GM18505 (cell line): Measurements from ENCODE around the gene CACNA1S.

ENCODE experiments used
- ATAC-seq: cut with Tn5 transposase; IDR thresholded peaks from one replicate; pipeline ENCODE4 v1.9.1; 2021; ENCODE audit not compliant: unreplicated experiment
- POLR2A ChIP-seq: IDR thresholded peaks from 4 replicates; pipeline ENCODE4 v1.6.1; 2011; ENCODE audit warnings: borderline replicate concordance; ENCODE audit not compliant: insufficient read depth, insufficient read length; ENCODE audit errors: extremely low read depth

The CACNA1S gene

DNA sequence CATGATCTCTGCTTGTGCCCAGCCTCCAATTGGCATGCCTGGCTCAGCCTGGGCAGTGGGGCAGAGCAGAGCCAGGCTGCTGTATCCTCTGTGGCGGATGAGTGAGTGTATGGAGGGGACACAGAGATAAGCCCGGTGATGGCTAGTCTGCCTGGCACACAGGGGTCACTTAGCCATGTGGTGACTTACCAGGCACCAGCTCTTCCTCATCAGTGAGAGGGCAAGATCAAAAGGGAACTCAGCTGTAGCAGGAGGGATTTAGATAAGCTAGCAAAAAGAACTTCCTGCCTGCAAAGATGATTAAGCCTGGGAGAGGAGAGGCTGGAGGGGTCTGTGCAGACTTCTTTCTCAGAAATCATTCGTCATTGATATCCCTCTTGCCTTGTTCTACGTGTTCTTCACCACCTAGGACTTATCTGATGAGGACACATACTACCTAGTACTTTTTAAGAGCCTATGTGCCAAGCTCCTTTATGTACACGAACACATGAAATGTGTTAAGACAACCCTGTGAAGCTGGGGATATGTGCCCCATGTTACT lies 96.6 kb downstream of the CACNA1S start:
- no peak for TF ChIP-seq POLR2A
- ATAC-seq = no peak

- ATAC-seq = no peak
- TF ChIP-seq POLR2A = no peak
These were observed 97.4 kb downstream of the CACNA1S start for GRCh38 chr1:201014816-201015200.

- ATAC-seq = no peak
- TF ChIP-seq POLR2A = no peak
These were observed 98.0 kb downstream of the CACNA1S start for GRCh38 chr1:201013991-201014815.

- TF ChIP-seq POLR2A = no peak
- ATAC-seq = no peak
These were observed 99.2 kb downstream of the CACNA1S start for GRCh38 chr1:201013031-201013485.

DNA sequence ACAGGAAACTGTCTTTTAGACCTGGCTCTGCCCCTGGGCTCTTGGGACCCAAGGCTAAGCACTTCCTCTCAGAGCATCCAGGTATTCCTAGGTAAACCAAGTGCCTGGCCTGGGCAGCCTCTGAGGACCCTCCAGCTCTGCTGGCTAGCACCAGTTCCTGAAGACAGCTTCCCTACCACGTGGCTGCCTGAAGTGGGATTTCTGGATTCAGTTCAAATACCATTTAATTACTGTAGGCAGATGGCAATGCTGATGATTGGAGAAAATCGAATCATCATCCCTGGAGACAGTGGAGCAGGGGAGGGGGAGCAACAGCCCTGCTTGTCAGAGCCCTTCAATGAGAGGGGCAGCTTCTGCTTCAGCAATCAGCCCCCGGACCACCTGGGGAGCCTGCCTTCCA lies 100.6 kb downstream of the CACNA1S start:
- no peak for ATAC-seq
- no peak for TF ChIP-seq POLR2A

GRCh38 chr1:201009962-201010645 lies 102.1 kb downstream of the CACNA1S start:
- no peak for ATAC-seq
- no peak for TF ChIP-seq POLR2A

GRCh38 chr1:201008666-201009360 lies 103.4 kb downstream of the CACNA1S start:
- no peak for TF ChIP-seq POLR2A
- no peak for ATAC-seq

GRCh38 chr1:201007481-201007880 lies 104.7 kb downstream of the CACNA1S start:
- no peak for TF ChIP-seq POLR2A
- ATAC-seq = no peak

GRCh38 chr1:201006450-201006849 lies 105.8 kb downstream of the CACNA1S start:
- ATAC-seq = no peak
- no peak for TF ChIP-seq POLR2A

DNA sequence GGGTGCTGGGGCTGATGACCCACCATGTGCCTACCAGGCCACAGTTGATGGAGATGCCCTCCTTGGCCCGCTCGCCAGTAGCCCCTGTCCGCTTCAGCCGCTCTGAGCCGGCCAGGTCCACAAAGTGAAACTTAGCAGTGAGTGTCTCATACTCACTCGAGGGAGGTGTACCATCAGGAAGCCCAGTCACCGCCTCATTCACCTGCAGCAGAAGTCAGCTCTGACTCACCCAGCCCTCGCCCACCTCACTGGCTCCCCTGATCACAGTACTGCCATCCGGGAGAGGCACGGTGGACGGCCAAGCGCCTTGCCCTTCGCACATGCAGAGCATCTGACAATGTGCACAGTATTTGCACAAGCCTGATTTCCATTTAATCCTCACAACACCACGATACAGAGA lies 107.5 kb downstream of the CACNA1S start:
- no peak for ATAC-seq
- TF ChIP-seq POLR2A = no peak

DNA sequence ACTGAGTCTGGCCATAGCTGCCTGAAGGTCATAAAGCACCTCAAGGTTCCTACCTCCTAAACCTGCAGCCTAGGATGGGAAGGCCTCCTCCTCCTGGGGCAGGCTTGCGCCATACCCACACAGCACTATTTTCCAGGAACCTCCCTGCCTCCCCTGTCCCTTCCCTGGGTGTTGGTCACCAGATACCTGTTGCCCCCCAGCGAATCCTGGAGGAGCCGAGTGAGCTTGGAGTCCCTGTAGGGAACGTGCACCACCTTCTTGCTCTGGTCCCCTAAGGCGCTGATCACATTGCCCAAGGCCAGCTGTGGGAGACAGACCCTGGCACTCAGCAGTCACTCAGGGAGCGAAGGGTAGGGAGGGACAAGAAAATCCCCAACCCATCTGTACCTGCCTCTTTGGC lies 108.1 kb downstream of the CACNA1S start:
- TF ChIP-seq POLR2A = no peak
- ATAC-seq = no peak

DNA sequence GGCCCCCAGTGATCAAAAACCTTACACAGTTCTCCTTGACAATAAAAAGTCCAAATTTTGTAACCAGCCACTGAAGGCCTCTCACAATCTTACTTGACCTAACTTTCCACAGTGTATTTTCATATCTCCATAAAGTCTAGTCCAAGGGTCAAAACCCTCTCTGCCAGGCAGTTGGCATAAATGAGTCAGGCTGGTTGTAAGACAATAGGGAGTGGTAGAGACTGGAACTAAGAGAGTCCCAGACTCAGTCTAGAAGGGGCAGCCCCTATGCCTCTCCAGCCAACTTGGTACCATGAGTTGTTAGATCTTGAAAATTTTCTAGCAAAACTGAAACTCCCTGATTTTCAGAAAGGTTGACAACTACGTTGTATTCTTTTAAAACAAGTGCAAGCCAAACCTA lies 109.7 kb downstream of the CACNA1S start:
- no peak for ATAC-seq
- no peak for TF ChIP-seq POLR2A

DNA sequence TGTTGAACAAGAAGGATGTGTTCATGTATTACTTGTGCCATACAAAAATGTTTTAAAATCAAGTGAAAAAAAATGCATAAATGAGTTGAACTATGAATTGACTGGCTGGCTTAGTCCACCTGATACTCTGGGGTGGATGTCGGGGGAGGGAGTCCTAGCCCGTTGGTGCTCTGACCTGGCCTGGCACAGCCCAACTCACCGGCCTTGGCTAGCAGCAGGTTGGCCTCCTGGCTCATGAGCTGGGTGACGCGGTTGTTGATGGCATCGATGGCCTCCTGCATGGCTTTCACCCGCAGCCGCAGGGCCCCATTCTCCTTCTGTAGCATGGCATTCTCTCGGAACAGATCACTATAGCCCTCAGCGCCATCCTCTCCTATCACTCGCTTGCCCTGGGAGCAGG lies 110.3 kb downstream of the CACNA1S start:
- ATAC-seq = no peak
- TF ChIP-seq POLR2A = no peak
